ENCODE data around the gene LRRC46.
A peak's percentile ranks its signal among the peaks of the same experiment; 100 is the strongest.

Gene LRRC46

DNA sequence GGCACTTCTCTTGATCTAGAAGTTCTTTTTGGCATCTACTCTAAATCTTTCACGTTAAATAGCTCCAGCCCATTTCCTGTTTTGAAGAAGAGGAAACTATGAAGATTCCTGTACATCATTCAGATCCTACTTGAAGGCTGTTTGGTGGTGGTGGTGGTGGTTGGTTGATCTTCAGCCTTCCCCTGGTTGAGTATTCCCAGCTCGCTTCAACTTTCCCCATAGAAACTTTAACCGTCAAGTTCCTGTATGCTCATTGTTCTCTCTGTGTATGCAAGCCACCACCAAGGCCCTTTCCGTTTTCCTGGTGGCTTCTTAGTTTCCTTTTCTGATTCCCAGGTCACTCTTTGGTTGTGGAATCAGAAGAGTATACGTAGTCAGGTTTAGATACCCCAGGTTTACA, 3.3 kb downstream of the LRRC46 start:
- no peak for DNase-seq

DNA sequence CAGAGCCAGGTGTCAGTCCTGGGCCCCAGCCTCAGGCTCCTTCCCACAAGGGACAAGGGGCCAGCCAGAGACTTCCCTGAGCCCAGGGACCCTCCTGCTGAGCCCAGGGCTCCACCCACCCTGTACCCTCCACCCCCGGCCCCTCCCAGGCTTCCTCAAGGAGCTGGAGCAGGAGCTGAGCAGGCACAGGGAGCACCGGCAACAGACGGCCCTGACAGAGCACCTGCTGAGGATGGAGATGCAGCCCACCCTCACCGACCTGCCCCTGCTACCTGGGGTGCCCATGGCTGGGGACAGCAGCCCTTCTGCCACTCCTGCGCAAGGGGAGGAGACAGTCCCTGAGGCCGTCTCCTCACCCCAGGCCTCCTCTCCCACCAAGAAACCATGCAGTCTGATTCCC, 5.1 kb downstream of the LRRC46 start:
- no peak for DNase-seq

DNA sequence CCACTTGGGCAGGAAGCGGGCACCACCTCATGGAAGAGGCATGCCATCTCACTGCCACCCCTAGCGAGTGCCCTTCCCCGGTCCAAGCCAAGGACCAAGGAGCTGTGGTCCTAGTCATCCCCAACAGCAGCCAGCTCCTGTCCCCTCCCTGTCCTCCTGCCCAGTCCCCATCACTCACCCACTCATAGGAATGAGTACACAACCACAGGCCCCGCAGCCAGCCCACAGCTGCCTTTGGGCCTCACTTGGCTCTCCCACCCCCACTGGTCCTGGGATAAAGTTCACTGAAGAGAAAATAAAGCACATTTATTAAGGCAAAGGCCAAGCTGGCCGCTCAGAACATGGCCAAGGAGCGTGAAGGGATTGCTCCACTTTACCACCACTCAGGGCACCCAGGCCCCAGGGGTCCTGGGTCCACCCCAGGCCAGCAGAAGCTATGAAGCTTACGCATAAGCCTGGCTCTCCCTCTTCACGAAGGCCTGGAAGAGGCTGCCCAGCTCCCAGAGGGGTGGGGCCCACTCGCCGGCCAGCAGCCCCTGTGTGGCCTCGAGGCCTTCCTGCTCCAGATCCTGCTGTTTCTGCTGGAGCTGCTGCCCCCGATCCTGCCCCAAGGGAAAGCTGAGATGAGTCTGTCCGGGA, 6.0 kb downstream of the LRRC46 start:
- no peak for DNase-seq

DNA sequence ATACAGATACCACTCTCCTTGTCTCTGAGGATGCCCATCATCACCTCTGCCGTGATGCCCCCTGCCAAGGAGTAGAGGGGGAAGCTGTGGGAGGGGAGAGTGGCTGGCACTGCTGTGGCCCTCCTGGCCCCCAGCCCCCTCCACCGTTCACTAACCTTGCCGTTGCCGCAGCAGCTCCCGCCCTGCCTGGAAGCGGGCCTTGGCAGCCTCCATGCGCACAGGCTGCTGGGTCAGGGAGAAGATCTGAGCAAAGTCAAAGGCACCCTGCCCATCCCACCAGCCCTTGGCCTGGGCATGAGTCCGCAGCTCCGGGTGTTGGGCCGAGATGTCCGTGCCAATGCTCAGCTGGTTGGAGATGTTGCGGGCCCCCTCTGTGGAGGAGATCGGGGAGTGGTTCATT, 7.2 kb downstream of the LRRC46 start:
- no peak for DNase-seq

DNA sequence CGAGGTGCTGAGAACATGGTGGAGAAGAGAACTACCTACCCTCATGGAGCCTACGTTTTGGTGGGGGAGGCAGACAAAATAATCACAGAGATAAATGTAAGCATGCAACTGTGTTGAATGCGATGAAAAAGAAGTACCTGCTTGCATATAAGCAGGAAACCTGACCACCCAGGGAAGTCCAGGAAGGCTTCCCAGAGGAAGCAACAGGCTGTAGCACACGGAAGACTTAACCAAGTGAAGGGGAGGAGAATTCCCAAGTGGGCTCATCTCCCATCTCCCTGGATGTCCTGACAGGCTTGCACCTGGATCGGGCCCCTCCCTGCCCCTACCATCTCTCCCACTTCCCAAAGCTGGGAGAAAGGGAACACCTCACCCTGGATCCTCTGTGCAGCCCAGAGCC, 7.6 kb downstream of the LRRC46 start:
- DNase-seq: no peak

DNA sequence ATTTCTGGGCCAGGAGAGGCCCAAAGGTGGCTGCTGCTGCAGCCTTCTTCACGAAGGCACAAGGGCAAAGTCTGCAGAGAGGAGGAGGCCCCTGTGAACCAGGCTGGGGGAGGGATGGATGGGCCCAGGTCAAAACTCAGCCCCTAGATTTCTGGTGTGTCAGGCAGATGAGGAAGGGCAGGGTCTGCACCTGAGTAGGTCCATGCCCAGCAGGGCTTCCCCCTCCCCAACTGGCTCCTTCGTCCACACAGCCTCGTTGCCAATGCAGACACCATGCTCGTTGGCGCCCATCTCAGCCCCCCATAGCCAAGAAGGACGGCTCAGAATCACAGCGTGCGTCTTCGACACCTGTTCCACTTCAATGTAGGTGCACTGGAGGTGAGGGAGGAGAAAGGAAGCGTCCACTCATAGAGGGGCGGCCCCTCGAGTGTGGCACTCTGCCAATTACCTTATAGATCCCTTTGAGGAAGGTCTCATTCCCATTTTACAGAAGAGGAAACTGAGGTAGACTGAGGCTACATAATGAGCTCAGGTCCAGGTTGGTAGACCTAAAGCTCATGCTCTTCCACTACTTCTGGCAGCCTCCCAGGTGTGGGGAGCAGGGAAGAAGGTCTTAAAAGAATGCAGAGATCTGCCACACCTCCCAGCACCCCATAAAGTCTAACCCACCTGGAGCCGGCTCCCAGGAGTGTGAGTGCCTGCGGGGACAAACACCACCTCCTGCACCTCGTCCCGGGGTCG, 8.7 kb downstream of the LRRC46 start:
- DNase-seq: no peak

DNA sequence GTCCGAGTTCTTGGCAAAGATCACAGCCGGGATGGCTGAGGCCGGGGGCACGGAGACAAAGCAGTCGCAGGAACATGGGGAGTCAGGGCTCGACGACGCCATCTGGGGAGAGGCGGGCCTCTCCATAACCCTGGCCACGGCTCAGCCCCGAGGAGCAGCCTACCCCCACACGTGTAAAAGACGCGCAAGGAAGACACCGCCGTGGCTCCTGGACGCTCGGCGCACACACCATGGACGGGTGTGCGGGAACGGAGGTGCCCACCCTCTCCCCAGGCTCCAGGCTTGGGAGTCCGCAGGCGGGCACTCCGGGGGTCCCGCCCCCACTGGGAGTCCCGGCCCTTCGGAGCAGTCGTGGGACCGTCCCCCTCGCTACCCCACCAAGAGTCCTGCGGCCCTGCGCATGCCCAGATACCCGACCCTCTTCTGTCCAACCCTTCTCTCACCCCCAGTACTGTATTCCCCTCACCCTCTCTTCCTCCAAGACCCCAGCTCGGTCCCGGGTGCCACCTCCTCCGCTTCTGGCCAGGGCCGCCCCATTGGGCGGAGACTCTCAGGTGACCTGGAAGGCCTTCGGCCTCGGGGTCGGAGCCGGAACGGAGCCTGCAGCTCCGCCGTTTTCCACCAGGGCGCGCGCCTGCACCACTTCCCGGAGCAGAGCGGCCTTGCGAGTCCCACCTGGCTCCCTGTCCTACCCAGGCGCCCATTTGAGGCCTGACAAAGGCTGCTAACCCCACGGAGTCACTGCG, 9.4 kb downstream of the LRRC46 start, which contains the start of gene SCRN2:
Gene SCRN2 (minus strand): TSS at position 532 of the 746 bp plus-strand sequence. CDS start 430 bp downstream, at position 102.
- peak; percentile 51 to 61 for DNase-seq

DNA sequence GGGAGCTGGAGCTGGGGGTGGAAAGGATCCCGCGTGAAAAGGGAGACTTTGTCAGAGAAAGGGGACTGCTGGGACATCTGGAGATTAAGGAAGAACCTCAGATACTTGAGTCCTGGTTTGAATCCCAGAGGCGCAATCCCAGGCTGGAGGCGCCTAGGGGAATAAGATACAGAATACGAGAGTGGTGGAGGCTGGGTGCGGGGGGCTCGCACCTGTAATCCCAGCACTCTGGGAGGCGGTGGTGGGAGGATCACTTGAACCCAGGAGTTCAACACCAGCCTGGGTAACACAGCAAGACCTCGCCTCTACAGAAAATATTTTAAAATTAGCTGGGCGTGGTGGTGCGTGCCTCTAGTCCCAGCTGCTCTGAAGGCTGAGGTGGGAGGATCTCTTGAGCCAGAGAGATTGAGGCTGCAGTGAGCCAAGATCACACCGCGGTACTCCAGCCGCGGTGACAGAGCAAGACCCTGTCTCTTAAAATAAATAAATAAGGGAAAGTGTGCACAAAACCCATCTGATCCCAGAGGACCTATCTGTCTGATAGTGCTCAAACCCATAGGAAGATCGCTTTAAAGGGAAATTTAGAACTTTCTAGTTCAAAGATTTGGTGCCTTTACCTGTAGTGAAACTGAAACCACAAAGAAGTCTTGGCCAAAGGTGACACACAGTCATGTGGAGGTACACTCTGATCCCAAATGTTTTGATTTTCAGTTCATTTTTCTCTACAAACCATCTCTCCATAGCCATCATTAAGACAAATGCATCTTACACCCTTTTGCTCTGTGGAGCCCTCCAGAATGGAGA, 10.2 kb downstream of the LRRC46 start:
- DNase-seq: no peak

DNA sequence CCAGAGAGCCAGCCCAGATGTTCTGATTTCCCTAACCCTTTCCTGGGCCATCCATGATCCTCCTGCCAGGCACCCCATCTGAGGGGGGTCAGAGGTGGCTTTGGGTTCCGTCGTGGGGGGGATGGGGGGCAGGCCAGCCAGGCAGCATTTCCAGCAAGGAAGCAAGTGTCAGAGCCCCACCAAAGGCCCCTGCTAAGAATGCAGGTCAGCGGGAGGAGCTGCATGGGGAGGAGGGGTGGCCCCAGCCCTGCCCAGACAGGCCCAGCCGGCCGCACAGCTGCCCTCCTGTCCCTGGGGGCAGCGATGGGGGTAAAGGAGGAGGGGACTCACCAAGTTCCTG, 11.9 kb downstream of the LRRC46 start:
- no peak for DNase-seq

DNA sequence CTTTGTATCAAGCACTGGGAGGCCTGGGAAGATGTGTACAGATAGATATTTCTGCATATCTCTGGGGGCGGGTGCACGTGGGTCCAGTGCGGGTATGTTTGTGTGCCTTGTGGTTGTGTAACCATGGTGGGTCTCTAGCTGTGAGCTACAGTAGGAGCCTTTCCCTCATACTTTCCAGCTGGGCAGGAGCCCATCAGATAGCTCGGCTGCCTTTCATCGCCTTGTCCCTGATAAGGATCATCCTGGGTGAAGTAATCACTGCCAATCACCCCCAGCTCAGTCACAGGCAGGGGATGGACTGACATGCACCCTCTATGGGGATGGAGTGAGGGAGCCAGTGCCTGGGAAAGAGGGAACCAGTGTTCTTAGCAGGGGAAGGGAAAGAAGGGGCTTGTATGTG, 12.8 kb downstream of the LRRC46 start:
- DNase-seq: no peak

DNA sequence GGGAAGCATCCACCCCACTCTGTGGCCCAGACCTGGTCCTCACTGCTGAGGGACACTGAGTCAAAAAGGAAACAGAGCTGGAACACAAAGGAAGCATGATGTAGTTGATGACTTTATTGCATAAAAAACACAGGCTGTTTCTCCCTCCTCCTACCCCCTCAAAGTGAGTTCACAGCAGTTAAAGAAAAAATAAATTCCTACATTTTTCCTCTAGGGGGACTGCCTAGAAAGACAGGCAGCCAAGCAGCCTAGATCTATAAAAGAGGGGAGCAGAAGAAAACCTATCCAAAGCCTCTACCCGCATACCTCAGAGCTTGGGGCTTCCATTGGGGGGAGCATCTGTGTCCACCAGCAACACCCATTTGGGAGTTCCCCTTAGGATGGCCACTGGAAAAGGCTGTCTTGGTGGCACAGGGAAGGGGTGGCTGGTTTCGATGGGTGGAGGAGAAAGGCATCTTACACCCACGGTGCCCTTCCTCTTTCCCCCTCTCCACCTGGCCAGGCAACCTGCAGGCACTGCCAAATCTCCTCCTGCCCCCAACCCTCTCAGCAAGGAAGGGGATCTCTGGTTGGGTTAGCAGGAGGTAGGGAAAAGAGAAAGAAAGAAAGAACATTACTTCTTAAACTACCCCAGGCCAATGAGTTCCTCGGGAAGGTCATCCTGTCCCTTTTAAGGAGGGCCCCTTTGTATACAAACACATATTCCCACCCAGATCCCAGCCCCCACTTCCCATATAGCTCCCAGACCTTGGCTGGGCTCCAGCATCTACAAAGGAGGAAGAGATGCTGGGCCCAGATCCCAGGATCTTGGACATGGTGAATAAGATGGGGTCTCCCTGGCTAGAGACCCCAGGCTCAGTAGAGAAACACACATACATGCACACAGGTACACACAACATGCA, 13.6 kb downstream of the LRRC46 start:
- no peak for DNase-seq

DNA sequence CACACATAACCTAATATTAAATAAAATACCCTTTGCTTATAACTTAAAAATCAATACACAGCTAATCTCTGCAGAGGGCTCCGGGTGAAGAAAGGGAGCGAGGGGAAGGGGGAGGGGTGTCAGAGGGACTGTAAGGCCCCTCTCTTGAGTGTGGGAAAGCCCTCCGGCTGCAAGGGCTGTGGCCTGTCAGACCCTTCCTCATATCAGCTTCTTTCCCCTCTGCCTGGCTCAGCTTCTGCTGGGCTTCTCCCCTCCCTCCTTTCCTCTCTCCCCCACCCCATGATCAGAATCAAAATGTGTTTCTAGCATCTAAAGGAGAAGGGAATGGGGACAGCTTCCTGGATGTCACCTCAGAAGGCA, 14.2 kb downstream of the LRRC46 start:
- no peak for DNase-seq

DNA sequence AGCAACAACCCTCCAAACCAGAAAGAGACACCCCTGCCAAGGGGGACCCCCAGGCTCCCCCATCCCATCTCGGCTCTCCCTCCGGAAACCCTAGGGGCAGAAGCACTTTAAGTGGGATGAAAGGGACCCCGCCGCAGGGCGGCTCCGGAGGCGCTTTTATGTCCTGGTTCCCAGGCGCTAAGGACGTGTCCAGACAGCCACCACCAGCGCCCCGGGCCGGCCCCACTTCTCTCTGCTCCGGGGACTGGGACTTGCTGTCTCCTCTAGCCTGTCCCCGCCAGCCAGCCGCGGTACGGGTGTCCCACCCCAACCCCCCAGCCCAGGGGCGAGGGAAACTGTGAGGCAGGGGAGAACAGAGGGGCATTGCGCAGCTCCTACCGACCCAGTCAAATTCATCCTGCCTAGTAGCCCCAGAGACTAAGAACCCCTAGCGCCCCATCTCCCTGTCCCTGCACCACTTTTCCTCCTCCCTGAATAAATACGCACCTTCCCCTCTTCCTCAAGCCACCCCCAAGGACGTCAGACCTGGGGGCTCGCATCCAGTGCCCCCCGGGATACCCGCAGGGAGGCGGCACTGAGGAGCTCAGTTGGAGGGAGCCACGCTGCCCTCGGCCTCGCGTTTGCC, 15.4 kb downstream of the LRRC46 start:
- DNase-seq: no peak

DNA sequence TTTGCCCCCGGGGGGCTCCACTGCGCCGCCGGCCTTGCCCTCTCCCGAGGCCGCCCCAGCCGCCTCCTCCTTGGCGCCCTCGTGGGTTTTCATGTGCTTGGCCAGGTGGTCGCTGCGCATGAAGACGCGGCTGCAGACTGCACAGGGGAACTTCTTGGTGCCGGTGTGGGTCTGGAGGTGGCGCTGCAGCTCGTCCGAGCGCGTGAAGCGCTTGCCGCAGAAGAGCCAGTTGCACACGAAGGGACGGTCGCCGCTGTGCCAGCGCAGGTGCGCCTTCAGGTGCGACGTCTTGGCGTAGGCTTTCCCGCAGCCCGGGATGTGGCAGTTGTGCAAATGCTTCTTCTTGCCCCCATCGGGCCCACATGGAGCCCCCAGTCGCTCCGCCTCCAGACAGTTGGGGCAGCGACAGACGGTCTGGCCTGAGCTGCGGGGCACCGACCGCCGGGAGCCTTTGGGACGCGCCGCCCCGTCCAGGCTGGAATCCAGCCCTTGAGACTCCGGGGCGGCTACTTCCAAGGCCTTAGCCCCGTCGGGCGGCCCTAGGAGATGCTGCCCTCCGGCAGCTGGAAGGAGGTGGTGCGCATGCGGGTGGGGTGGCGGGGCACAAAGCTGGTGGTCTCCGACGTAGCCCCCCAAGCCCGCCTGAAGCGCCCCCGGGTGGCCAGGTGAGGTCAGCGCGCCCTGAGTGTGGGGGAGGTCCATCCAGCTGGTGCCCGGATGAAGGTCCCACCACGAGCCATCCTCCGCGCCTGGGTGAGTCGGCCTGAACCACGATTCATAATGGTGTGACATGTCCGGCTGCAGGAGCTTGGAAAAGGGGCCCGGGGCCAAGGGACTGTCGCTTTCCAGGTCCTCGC, 16.1 kb downstream of the LRRC46 start:
- DNase-seq: peak in 1 of 2 donors; percentile 12

DNA sequence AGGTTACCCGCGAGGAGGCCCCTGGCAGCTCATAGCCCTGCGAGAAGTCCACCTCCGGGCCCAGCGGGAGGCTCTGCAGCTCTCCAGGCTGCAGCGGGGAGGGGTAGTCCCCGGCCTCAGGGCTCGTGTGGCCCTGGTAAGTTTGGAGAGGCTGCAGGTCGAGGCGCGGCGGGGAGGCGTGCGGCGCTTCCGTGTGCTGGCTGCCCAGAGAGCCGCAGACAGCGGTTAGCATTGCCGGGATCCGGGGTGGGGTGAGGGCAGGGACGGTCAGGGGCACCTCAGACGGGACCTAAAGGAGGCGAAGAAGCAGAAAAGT, 16.7 kb downstream of the LRRC46 start:
- no peak for DNase-seq

DNA sequence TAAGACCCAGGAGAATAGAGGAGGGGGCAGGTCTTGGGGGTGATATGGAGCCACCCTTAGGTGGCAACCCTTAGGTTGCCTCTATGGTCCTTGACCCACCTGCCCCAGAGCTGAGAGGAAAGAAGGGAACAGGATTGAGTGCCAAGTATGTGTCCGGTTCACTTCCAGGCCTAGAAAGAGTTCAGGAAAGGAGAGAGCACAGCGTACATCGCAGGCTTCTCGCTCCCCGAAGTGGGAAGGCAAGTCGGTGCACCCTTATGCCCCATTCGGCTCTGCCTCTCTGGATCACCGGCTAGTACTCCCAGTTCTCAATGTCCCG, 18.9 kb downstream of the LRRC46 start:
- no peak for DNase-seq

DNA sequence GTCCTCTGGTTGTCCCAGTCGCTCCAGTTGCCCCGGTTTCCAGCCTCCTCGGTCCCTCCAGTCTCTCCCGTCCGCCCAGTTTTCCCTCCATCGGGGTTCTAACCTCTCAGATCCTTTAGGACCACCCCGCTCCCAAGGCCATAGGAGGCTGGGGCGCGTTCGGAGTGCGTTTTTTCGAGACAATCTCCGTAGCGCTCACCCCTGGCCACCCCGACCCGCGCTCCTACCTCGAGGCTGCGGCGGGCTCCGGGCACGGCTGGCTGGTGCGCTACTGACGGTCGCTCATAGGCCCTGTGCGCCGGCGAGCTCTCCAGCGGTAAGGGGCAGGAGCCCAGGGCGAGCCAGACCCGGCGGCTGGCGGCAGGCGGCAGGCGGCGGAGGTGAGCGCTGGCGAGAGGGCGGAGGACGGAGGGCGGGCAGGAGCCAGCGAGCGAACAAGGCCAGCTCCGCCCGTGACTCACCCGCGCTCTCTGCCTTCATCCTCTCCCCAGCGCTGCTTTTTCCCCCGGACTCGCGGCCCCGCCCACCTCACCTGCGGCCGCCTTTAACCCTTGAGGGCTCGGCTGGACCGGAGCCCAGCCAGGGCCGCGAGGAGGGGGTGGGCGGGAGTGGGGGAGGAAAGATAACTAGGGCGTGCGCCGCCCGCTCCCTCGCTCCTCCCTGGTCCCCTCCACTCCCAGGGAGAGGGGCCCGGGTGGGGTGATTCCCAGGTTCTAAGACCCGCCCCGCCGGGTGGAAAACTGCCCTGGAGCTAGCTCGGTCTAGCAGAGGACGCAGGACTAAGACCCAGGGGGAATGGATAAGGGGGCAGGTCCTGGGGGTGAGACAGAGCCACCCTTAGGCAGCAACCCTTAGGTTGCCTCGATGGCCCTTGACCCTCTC, 19.5 kb downstream of the LRRC46 start, which contains the start of gene SP6:
Gene SP6 (minus strand): TSS at position 472 of the 882 bp plus-strand sequence. CDS start 2,734 bp downstream, outside the sequence.
- peak in 1 of 2 donors; percentile 26 for DNase-seq

DNA sequence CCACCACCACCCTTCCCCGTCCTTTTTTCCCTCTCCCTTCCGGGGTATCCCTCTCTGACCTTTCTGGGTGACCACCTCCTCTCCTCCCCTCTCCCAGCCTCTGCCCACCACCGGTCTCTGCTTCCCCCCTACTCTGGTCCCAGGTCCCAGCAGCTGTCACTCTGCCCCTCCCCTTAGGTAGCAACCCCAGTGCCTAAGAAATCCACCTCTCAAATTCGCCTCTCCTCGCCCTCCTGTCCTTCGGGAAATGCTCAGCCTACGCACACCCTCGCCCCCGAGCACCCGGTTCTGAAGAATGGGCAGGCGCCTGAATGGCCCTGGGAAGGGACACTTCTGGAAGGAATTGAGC, 20.3 kb downstream of the LRRC46 start:
- DNase-seq: no peak

DNA sequence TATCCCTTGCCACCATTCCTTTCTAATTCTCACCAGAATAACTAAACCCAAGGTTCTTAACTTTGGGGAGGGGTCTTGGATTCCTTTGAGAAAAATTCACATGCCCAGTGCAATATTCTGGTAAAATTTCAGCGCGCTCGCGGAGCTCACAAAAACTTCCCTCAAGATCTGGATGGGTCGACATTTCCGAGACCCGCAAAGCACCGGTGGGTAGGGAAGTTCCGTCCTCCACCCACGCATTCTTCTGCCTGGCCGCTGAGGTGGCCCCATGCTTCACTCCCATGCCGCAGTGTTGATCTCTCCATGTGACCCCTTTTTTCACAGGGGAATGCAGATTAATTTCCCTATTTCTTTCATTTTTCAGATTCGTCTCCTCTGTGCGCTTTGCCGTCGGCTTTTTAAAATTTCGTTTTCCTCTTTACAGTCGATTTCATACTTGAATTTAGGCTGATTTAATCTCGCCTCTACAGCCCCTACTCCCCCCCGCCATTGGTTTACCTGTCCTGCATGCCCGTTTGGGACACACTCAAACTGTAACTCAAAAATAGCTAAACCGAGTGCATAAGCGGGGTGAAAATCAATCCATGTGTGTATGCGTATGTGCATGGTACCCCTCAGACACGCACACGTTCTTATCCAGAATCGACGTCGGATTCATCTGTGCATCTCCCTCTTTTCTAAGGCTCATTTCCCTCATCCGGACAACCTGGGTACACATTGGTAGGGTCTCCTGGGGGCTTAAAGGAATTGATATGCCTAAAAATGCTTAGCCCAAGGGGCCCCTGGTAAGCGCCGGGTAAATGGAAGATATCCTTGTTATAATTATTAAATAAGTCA, 20.9 kb downstream of the LRRC46 start:
- DNase-seq: no peak

Data from bone marrow (tissue), 2 donors.